Measurements from ENCODE around the gene RXRA. TPM values are rescaled to one million over a fixed set of nuclear protein-coding genes. Genes with fewer than 3 reads are reported as not detected.

Gene RXRA
- total and polyA plus RNA-seq, 2 of the 13 experiments (the other 11 are each of a cell fraction or from before 2014, with no cell fraction given): 18.9 to 29.2 TPM

- no peak for TF ChIP-seq POLR2AphosphoS2 (IDR thresholded peaks at IDR 0.05; ENCODE audit: low read depth, low read length)
- TF ChIP-seq ZNF563 (CRISPR knock-in tag; IDR thresholded peaks at IDR 0.05): no peak; the same call in none of the 2 replicates
- TF ChIP-seq NFYB (CRISPR knock-in tag; IDR thresholded peaks at IDR 0.05): no peak
- peak; percentile 56; the same call in 1 of the 2 replicates for TF ChIP-seq ZMAT3 (CRISPR knock-in tag; conservative IDR thresholded peaks at IDR 0.05)
- TF ChIP-seq CBFB (CRISPR knock-in tag; IDR thresholded peaks at IDR 0.05): no peak
- TF ChIP-seq TEAD2 (CRISPR knock-in tag; IDR thresholded peaks at IDR 0.05): no peak; the same call in 1 of the 2 replicates
- TF ChIP-seq TAF1 (CRISPR knock-in tag; IDR thresholded peaks at IDR 0.05): peak; percentile 36; the same call in 1 of the 2 replicates
- no peak for TF ChIP-seq ZSCAN29 (CRISPR knock-in tag; conservative IDR thresholded peaks at IDR 0.05)
- TF ChIP-seq EED (CRISPR knock-in tag; IDR thresholded peaks at IDR 0.05): peak; percentile 24; the same call in 1 of the 2 replicates
- no peak for TF ChIP-seq ATRX (CRISPR knock-in tag; IDR thresholded peaks at IDR 0.05; ENCODE audit: borderline replicate concordance)
- no peak for TF ChIP-seq JARID2 (CRISPR knock-in tag; IDR thresholded peaks at IDR 0.05; ENCODE audit: insufficient replicate concordance)
- TF ChIP-seq CENPBD1 (CRISPR knock-in tag; IDR thresholded peaks at IDR 0.05; ENCODE audit: borderline replicate concordance, low read depth): no peak; the same call in 1 of the 2 replicates
- TF ChIP-seq HOXA9 (CRISPR knock-in tag; IDR thresholded peaks at IDR 0.05; ENCODE audit: borderline replicate concordance): no peak; the same call in 1 of the 2 replicates
- TF ChIP-seq ZSCAN30 (CRISPR knock-in tag; IDR thresholded peaks at IDR 0.05): no peak
- TF ChIP-seq ZNF646 (CRISPR knock-in tag; IDR thresholded peaks at IDR 0.05): no peak
- no peak for TF ChIP-seq ZNF644 (CRISPR knock-in tag; IDR thresholded peaks at IDR 0.05; ENCODE audit: low read depth)
- no peak; the same call in 1 of the 2 replicates for TF ChIP-seq SNAPC2 (CRISPR knock-in tag; IDR thresholded peaks at IDR 0.05)
- TF ChIP-seq PCBP1 (IDR thresholded peaks at IDR 0.05; ENCODE audit: borderline replicate concordance, low read depth, low read length): no peak
- peak; percentile 18; the same call in 1 of the 2 replicates for TF ChIP-seq ZNF607 (CRISPR knock-in tag; IDR thresholded peaks at IDR 0.05; ENCODE audit: borderline replicate concordance)
- TF ChIP-seq ZGPAT (CRISPR knock-in tag; IDR thresholded peaks at IDR 0.05): peak; percentile 50; the same call in 1 of the 2 replicates
- TF ChIP-seq EEA1 (CRISPR knock-in tag; IDR thresholded peaks at IDR 0.05; ENCODE audit: borderline replicate concordance): no peak; the same call in 1 of the 2 replicates
Measured at GRCh38 chr9:134328841-134329575, 2.8 kb downstream of the RXRA start (continued).
